SK-N-SH (cell line): ENCODE data around the gene EXOC4.

Experiments
- ELF1 ChIP-seq: IDR thresholded peaks from 2 replicates; pipeline ENCODE4 v1.4.0; 2012
- EZH2phosphoT487 ChIP-seq: fragments of 200-600 bp; sonication (generic); IDR thresholded peaks from 2 replicates; pipeline ENCODE4 v1.6.1; 2017; ENCODE audit warnings: low read depth, mixed run types, mild to moderate bottlenecking, antibody characterized with exemption, moderate library complexity, borderline replicate concordance
- FOXM1 ChIP-seq: IDR thresholded peaks from 2 replicates; pipeline ENCODE4 v1.4.0; 2012; ENCODE audit warnings: low read depth, mild to moderate bottlenecking
- NRF1 ChIP-seq: IDR thresholded peaks from 2 replicates; pipeline ENCODE4 v1.6.1; 2012; ENCODE audit warnings: low read depth, mild to moderate bottlenecking, low read length
- PBX3 ChIP-seq: IDR thresholded peaks from 2 replicates; pipeline ENCODE4; 2012
- POLR2AphosphoS5 ChIP-seq: IDR thresholded peaks from 2 replicates; pipeline ENCODE4 v1.6.1; 2012; ENCODE audit warnings: low read depth, low read length
- TAF1 ChIP-seq: IDR thresholded peaks from 2 replicates; pipeline ENCODE4 v1.6.1; 2012; ENCODE audit warnings: low read depth, mild to moderate bottlenecking, low read length, moderate library complexity, borderline replicate concordance
- TF ChIP-seq, protein P1 (sequence below): fragments of 200-600 bp; sonication (generic); IDR thresholded peaks from 2 replicates; pipeline ENCODE4 v1.6.1; 2017; ENCODE audit warnings: antibody characterized with exemption, mild to moderate bottlenecking, moderate library complexity
- TF ChIP-seq, protein P2 (sequence below): IDR thresholded peaks from 2 replicates; pipeline ENCODE4 v1.4.0; 2012; ENCODE audit warnings: low read depth

DNA sequence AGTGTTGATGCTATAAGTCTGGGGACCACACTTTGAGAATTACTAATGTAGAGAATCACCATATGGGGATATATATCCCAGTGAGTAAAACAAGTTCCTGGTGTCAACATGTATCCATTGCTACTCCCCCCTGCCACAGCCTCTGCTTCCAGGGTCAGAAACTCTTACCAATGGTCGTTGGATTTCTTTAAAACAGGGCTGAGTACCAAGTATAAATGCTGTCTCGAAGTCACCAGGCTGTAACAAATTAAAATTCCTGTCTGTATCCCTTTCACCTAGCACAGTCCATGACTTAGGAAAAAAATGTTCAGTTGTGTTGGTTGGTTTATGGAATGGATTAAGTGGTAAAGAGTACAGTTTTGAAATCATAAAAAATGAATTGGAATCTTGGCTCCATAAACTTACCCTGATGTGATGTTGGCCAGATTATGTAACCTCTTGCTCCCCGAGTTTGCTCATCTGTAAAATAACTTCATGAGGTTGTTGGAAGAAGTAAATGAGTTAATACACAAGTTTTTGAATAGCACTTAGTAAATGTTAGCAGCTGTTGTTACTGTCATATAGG, 510.3 kb downstream of the EXOC4 start:
- TF ChIP-seq, protein P1, sequence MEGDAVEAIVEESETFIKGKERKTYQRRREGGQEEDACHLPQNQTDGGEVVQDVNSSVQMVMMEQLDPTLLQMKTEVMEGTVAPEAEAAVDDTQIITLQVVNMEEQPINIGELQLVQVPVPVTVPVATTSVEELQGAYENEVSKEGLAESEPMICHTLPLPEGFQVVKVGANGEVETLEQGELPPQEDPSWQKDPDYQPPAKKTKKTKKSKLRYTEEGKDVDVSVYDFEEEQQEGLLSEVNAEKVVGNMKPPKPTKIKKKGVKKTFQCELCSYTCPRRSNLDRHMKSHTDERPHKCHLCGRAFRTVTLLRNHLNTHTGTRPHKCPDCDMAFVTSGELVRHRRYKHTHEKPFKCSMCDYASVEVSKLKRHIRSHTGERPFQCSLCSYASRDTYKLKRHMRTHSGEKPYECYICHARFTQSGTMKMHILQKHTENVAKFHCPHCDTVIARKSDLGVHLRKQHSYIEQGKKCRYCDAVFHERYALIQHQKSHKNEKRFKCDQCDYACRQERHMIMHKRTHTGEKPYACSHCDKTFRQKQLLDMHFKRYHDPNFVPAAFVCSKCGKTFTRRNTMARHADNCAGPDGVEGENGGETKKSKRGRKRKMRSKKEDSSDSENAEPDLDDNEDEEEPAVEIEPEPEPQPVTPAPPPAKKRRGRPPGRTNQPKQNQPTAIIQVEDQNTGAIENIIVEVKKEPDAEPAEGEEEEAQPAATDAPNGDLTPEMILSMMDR: no peak
- TF ChIP-seq ELF1 (no peak), PBX3 (no peak), TAF1 (no peak), NRF1 (no peak), EZH2phosphoT487 (no peak), FOXM1 (no peak), POLR2AphosphoS5 (no peak)
- TF ChIP-seq, protein P2, sequence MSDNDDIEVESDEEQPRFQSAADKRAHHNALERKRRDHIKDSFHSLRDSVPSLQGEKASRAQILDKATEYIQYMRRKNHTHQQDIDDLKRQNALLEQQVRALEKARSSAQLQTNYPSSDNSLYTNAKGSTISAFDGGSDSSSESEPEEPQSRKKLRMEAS: no peak
